BLaER1 treated with 17β-estradiol and CSF1 and Interleukin-3, amounts not matched to agents 10 nM and 100 nM (cell line): ENCODE data around the gene LRRC61.

ENCODE experiments used
- H3K27ac ChIP-seq, 11 experiments: shearing (Covaris generic); formaldehyde crosslinking; 2 replicates each; pipeline ENCODE4 v1.8.1; 2022
- H3K27me3 ChIP-seq, 11 experiments: shearing (Covaris generic); formaldehyde crosslinking; 2 replicates each; pipeline ENCODE4 v1.8.1; 2022
- H3K36me3 ChIP-seq, 11 experiments: shearing (Covaris generic); formaldehyde crosslinking; 2 replicates each; pipeline ENCODE4 v1.8.1; 2022
- H3K4me1 ChIP-seq, 10 experiments: shearing (Covaris generic); formaldehyde crosslinking; 2 replicates each; pipeline ENCODE4 v1.8.1; 2022
- H3K4me2 ChIP-seq, 11 experiments: shearing (Covaris generic); formaldehyde crosslinking; 2 replicates each; pipeline ENCODE4 v1.8.1; 2022
- H3K4me3 ChIP-seq, 10 experiments: shearing (Covaris generic); formaldehyde crosslinking; 2 replicates each; pipeline ENCODE4 v1.8.1; 2022
- H3K9ac ChIP-seq, 11 experiments: shearing (Covaris generic); formaldehyde crosslinking; 2 replicates each; pipeline ENCODE4 v1.8.1; 2022
- H3K9me3 ChIP-seq, 11 experiments: shearing (Covaris generic); formaldehyde crosslinking; replicated peaks in 1 of 11; 2 replicates each; pipeline ENCODE4 v1.8.1; 2022
- H4K20me1 ChIP-seq, 11 experiments: shearing (Covaris generic); formaldehyde crosslinking; 2 replicates each; pipeline ENCODE4 v1.8.1; 2022
- Cebpa-rat ChIP-seq, 11 experiments: shearing (Covaris generic); IDR thresholded peaks; 2 replicates each; pipeline ENCODE4 v1.8.1; 2022

The LRRC61 gene

DNA sequence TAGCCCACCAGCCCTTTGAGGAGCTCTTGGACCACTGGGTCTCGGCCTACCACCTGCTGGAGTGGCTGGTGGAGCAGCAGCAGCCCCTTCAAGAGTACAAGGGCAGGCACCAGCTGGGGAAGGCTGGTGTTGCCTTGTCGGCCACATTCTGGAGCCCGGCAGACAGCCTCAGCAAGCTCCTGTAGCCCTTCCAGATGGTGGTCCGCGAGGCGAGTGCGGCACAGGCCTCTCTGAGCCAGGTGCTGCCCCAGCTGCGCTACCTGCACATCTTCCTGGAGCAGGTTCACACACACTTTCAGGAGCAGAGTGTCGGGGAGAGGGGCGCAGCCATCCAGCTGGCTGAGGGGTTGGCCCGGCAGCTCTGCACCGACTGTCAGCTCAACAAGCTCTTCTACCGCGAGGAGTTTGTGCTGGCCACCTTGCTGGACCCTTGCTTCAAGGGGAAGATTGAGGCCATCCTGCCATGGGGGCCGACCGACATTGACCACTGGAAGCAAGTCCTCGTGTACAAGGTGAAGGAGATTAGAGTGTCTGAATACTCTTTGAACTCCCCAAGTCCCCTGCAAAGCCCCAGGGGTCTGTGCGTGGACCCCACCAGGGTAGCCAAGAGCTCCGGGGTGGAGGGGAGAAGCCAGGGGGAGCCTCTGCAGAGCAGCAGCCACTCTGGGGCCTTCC, 7.2 kb downstream of the LRRC61 start:
- H3K9me3 ChIP-seq = no peaks in the 10 kb centered on the region
- no peaks in the 10 kb centered on the region for H4K20me1 ChIP-seq
- no peaks in the 10 kb centered on the region for H3K36me3 ChIP-seq
- peaks cover 0 to 7% (median 0%) of the 10 kb centered on the region in 10 experiments; a peak in 4 of 20 replicates for H3K4me1 ChIP-seq
- no peak overlapping the region for H3K27ac ChIP-seq
- H3K27me3 ChIP-seq = peaks cover 0 to 5% (median under 1%) of the 10 kb centered on the region in 11 experiments; a peak in 11 of 22 replicates
- no peak overlapping the region for H3K4me3 ChIP-seq
- TF ChIP-seq Cebpa-rat (IDR thresholded peaks at IDR 0.05) = no peak
- no peak overlapping the region for H3K9ac ChIP-seq
- no peak overlapping the region for H3K4me2 ChIP-seq

DNA sequence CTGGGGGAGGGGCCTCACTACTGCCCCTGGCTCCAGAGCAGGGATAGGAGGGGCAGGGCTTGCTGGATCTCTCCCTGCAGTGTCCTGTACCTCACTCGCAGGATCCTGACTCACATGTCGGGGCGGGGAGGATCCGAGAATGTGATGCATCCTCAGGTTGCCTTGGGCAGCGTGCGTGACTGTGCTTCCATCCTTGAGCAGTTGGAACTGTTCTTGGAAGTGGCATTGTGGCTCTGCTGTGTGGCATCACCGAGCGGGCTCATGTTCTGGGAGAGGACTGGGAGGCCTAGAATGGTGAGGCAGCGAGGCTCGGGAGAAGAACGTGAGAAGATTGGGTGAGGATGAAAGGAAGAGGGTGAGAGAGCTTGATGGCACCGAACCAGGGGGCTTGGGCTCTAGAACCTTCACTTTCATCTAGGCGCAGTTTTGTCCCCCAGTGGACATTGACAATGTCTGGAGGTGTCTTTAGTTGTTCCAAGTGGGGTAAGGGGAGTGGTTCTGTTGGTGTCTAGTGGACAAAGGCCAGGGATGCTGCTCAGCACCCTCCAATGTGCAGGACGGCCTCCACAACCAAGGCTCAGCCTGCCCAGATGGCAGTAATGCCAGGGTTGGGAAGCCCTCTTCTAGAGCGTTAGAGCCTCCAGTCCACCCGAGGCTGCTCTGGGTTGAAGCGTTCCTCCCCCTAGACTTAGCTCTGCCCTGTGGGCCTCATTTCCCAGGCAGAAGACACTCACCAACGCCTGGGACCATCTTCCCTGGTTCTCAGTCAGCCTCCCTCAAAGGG, 9.9 kb downstream of the LRRC61 start:
- no peaks in the 10 kb centered on the region for H3K36me3 ChIP-seq
- H3K27me3 ChIP-seq = no peaks in the 10 kb centered on the region
- H3K9ac ChIP-seq = no peak overlapping the region
- H3K4me1 ChIP-seq = no peaks in the 10 kb centered on the region
- no peak overlapping the region for H3K4me3 ChIP-seq
- H4K20me1 ChIP-seq = no peaks in the 10 kb centered on the region
- no peaks in the 10 kb centered on the region for H3K9me3 ChIP-seq
- H3K27ac ChIP-seq = no peak overlapping the region
- H3K4me2 ChIP-seq = no peak overlapping the region
- TF ChIP-seq Cebpa-rat (IDR thresholded peaks at IDR 0.05) = no peak

DNA sequence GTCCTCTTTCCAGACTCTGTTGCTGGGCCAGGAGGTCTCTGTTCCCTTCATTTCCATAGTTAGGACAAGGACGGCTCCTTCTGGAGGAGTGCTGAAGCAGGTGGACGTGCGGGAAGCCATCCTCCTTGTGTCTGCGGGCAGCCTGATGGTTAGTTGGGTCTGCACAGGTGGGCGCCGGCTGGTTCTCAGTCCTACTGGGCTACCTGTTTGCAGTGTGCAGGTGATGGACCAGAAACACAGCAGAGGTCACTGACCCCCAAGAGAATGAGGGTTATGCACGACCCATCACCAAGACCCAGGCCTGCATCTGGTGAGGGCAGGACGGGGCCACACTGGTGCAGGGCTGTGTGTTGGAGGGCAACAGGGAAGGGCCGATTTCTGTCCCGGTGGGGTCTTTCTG, 10.5 kb downstream of the LRRC61 start:
- H3K9ac ChIP-seq = no peak overlapping the region
- H3K27ac ChIP-seq = no peak overlapping the region
- no peaks in the 10 kb centered on the region for H3K9me3 ChIP-seq
- H3K4me1 ChIP-seq = no peaks in the 10 kb centered on the region; a peak in 1 of 20 replicates
- no peaks in the 10 kb centered on the region for H4K20me1 ChIP-seq
- H3K36me3 ChIP-seq = no peaks in the 10 kb centered on the region
- TF ChIP-seq Cebpa-rat (IDR thresholded peaks at IDR 0.05) = no peak
- no peak overlapping the region for H3K4me3 ChIP-seq
- H3K4me2 ChIP-seq = no peak overlapping the region
- H3K27me3 ChIP-seq = peaks cover 0 to 2% (median 0%) of the 10 kb centered on the region in 11 experiments; a peak in 1 of 22 replicates

DNA sequence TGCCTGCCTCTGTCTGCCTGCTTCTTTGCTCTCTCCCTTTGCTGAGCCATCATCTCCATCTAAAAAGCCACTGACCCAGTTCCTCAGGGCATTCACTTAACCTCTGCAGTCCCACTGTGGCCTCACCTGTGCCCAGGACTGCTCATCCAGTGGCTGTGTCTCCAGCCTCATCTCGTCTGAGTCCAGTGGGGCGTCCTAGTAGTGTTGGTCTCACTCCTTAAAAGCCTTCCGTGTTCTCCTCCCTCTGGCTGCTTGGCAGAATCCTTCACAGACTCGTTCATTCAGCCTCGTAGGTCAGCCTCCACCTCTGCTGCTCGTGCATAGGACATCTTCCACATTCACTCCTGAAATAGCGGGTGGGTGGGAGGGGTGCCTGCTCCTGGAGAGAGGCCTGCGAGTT, 11.0 kb downstream of the LRRC61 start:
- Histone ChIP-seq H3K9ac (no peak overlapping the region), H3K36me3 (no peaks in the 10 kb centered on the region), H4K20me1 (no peaks in the 10 kb centered on the region; a peak in 1 of 22 replicates), H3K4me2 (no peak overlapping the region), H3K4me1 (no peaks in the 10 kb centered on the region; a peak in 1 of 20 replicates), H3K9me3 (no peaks in the 10 kb centered on the region), H3K27ac (no peak overlapping the region), H3K27me3 (peaks cover 0 to 6% (median under 1%) of the 10 kb centered on the region in 11 experiments; a peak in 6 of 22 replicates), H3K4me3 (no peak overlapping the region)
- TF ChIP-seq Cebpa-rat (IDR thresholded peaks at IDR 0.05) = no peak

DNA sequence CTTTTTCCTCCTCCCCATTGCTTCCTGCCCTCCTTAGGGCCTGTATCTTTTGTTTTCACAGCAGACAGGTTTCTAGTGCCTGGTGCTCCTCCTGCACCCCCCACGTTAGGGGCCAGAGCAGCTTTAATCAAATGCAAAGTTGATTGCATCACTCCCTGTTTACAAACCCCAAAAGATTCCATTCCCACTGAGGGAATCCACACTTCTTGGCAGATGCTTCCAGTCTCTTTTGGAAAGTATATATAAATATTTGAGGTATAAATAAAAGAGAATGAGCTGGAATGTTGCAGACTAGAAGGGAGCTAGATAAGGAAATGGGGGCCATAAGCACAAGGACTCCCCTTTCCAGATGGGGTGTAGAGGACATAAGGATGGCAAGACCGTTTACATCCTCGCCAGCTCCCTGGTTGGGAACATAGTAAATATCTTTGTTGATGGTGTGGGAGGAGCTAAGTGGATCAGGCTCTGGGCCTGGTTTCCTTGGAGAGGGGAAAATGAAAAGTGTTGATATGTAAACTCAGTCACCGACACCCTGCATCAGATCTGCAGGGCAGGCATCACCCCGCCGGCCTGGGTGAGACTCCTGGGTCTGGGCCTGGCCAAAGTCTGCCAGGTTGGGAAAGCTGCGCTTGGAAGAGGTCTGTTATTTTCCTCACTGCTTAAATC, 12.1 kb downstream of the LRRC61 start:
- Histone ChIP-seq H3K9me3 (no peaks in the 10 kb centered on the region), H3K4me2 (no peak overlapping the region), H3K36me3 (no peaks in the 10 kb centered on the region), H3K27me3 (peaks cover 4 to 18% (median 11%) of the 10 kb centered on the region in 11 experiments; a peak in 21 of 22 replicates), H3K4me3 (no peak overlapping the region), H3K4me1 (peaks cover 0 to 6% (median 0%) of the 10 kb centered on the region in 10 experiments; a peak in 1 of 20 replicates), H3K27ac (no peak overlapping the region), H4K20me1 (no peaks in the 10 kb centered on the region; a peak in 2 of 22 replicates), H3K9ac (no peak overlapping the region)
- peak in 1 of 11 experiments; percentile 12; a peak in 1 of 22 replicates for TF ChIP-seq Cebpa-rat (IDR thresholded peaks at IDR 0.05)

DNA sequence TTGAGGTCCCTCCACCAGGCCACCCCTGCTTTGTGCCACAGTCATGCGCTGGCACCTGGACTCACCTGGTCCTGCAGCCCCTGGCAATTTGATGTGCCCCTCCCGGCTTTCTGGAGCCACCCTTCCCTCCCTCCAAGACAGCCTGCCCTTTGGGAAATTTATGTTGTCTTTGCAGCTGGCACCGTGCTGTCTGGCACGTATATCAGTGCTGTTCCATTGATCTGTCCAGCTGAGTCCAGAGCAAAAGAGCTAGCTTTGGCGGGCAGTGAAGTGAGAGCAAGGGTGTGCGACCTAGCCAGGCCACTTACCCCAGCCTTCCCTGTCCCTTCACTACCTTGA, 12.6 kb downstream of the LRRC61 start:
- Histone ChIP-seq H3K9me3 (peaks cover 0 to under 1% (median 0%) of the 10 kb centered on the region in 11 experiments; a peak in 1 of 22 replicates), H3K4me3 (no peak overlapping the region), H3K4me2 (no peak overlapping the region), H3K36me3 (no peaks in the 10 kb centered on the region), H4K20me1 (no peaks in the 10 kb centered on the region; a peak in 2 of 22 replicates), H3K27me3 (peaks cover 8 to 23% (median 16%) of the 10 kb centered on the region in 11 experiments), H3K9ac (no peak overlapping the region), H3K4me1 (peaks cover 0 to 6% (median 0%) of the 10 kb centered on the region in 10 experiments; a peak in 1 of 20 replicates), H3K27ac (no peak overlapping the region)
- TF ChIP-seq Cebpa-rat (IDR thresholded peaks at IDR 0.05) = no peak

DNA sequence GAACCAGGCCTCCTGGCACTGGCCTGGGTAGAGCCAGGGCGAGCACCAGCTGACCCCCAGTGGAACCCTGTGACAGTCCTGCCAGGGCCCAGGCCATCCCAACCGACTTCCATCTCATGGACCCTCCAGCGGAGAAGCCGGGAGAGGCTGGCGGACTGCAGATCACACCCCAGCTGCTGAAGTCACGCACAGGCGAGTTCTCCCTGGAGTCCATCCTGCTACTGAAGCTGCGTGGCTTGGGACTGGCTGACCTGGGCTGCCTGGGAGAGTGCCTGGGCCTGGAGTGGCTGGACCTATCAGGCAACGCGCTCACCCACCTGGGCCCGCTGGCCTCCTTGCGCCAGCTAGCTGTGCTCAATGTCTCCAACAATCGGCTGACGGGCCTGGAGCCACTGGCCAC, 13.6 kb downstream of the LRRC61 start:
- no peak overlapping the region for H3K4me2 ChIP-seq
- H3K36me3 ChIP-seq = no peaks in the 10 kb centered on the region
- H3K4me1 ChIP-seq = peaks cover 0 to 6% (median 0%) of the 10 kb centered on the region in 10 experiments; a peak in 1 of 20 replicates
- H3K27ac ChIP-seq = no peak overlapping the region
- H3K27me3 ChIP-seq = peaks cover 14 to 30% (median 23%) of the 10 kb centered on the region in 11 experiments
- no peaks in the 10 kb centered on the region; a peak in 2 of 22 replicates for H4K20me1 ChIP-seq
- H3K9ac ChIP-seq = no peak overlapping the region
- H3K4me3 ChIP-seq = no peak overlapping the region
- peaks cover 0 to 8% (median 6%) of the 10 kb centered on the region in 11 experiments; a peak in 13 of 22 replicates for H3K9me3 ChIP-seq
- TF ChIP-seq Cebpa-rat (IDR thresholded peaks at IDR 0.05) = no peak

DNA sequence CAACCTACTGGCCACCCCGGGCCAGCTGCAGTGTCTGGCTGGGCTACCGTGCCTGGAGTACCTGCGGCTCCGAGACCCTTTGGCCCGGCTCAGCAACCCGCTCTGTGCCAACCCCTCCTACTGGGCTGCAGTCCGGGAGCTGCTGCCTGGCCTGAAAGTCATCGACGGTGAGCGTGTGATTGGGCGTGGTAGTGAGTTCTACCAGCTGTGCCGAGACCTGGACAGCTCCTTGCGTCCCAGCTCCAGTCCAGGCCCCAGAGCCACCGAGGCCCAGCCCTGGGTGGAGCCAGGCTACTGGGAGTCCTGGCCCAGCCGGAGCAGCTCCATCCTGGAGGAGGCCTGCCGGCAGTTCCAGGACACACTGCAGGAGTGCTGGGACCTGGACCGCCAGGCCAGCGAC, 14.0 kb downstream of the LRRC61 start:
- no peak overlapping the region for H3K4me3 ChIP-seq
- H3K4me1 ChIP-seq = peaks cover 0 to 6% (median 0%) of the 10 kb centered on the region in 10 experiments; a peak in 1 of 20 replicates
- no peak overlapping the region for H3K27ac ChIP-seq
- H3K9me3 ChIP-seq = peaks cover 0 to 12% (median 10%) of the 10 kb centered on the region in 11 experiments; a peak in 15 of 22 replicates
- TF ChIP-seq Cebpa-rat (IDR thresholded peaks at IDR 0.05) = no peak
- H3K36me3 ChIP-seq = no peaks in the 10 kb centered on the region
- peaks cover 14 to 34% (median 27%) of the 10 kb centered on the region in 11 experiments for H3K27me3 ChIP-seq
- H3K4me2 ChIP-seq = no peak overlapping the region
- H4K20me1 ChIP-seq = no peaks in the 10 kb centered on the region; a peak in 2 of 22 replicates
- no peak overlapping the region for H3K9ac ChIP-seq

DNA sequence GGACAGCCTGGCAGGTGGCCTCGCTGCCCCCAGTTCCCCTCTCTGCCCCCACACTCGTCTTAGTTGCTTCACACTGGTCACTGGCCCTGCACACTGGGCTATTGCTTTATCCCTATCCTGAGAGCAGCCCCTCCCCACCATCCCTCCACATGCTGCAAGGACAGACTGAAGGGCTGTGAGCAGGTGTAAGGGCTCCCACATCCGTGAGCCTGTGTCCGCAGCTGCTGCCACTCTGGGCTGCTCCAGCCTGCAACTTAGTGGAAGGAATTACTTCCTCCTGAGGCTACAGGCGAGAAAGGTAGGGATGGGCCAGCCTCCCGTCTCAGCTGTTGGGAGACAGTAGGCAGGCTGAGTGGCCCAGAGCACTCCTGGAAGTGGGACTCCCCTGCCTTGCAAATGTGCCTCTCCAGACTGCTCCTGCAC, 14.5 kb downstream of the LRRC61 start:
- Histone ChIP-seq H3K27me3 (peaks cover 14 to 35% (median 28%) of the 10 kb centered on the region in 11 experiments), H3K36me3 (no peaks in the 10 kb centered on the region), H3K4me1 (peaks cover 0 to 6% (median 0%) of the 10 kb centered on the region in 10 experiments; a peak in 1 of 20 replicates), H3K27ac (no peak overlapping the region), H3K4me3 (no peak overlapping the region), H3K4me2 (no peak overlapping the region), H3K9me3 (peaks cover 0 to 17% (median 15%) of the 10 kb centered on the region in 11 experiments; a peak in 17 of 22 replicates), H3K9ac (no peak overlapping the region), H4K20me1 (no peaks in the 10 kb centered on the region; a peak in 2 of 22 replicates)
- TF ChIP-seq Cebpa-rat (IDR thresholded peaks at IDR 0.05) = no peak
